GM12875 (cell line): ENCODE results near the gene EMILIN2.

Source experiments
- H3K4me3 ChIP-seq: one replicate; pipeline ENCODE4 v1.5.1; 2011; ENCODE audit warnings: low read depth, low read length, control low read depth
- TF ChIP-seq, protein P1 (sequence below): IDR thresholded peaks from 2 replicates; pipeline ENCODE4 v1.5.1; 2011; ENCODE audit warnings: low read depth, mild to moderate bottlenecking, control low read depth, inconsistent platforms, low read length, moderate library complexity, borderline replicate concordance; ENCODE audit not compliant: insufficient read depth

Gene EMILIN2

DNA sequence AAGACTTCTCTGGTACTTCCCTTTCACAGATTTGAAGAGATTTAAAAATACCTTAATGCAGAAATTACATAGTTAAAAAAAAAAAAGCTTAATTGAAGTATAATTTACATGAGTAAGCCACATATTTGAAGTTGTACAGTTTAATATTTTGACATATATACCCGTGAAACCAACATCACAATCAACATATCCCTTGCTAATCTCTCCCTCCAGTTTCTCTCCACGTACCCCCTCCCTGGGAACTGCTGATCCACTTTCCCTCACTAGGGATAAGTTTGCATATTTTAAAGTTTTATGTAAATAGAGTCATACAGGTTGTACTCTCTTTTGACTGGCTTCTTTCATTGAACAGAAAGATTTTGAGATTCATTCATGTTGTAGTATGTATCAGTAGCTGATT lies 22.4 kb downstream of the EMILIN2 start:
- TF ChIP-seq, protein P1, sequence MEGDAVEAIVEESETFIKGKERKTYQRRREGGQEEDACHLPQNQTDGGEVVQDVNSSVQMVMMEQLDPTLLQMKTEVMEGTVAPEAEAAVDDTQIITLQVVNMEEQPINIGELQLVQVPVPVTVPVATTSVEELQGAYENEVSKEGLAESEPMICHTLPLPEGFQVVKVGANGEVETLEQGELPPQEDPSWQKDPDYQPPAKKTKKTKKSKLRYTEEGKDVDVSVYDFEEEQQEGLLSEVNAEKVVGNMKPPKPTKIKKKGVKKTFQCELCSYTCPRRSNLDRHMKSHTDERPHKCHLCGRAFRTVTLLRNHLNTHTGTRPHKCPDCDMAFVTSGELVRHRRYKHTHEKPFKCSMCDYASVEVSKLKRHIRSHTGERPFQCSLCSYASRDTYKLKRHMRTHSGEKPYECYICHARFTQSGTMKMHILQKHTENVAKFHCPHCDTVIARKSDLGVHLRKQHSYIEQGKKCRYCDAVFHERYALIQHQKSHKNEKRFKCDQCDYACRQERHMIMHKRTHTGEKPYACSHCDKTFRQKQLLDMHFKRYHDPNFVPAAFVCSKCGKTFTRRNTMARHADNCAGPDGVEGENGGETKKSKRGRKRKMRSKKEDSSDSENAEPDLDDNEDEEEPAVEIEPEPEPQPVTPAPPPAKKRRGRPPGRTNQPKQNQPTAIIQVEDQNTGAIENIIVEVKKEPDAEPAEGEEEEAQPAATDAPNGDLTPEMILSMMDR = no peak
- H3K4me3 ChIP-seq = no peak overlapping the region

DNA sequence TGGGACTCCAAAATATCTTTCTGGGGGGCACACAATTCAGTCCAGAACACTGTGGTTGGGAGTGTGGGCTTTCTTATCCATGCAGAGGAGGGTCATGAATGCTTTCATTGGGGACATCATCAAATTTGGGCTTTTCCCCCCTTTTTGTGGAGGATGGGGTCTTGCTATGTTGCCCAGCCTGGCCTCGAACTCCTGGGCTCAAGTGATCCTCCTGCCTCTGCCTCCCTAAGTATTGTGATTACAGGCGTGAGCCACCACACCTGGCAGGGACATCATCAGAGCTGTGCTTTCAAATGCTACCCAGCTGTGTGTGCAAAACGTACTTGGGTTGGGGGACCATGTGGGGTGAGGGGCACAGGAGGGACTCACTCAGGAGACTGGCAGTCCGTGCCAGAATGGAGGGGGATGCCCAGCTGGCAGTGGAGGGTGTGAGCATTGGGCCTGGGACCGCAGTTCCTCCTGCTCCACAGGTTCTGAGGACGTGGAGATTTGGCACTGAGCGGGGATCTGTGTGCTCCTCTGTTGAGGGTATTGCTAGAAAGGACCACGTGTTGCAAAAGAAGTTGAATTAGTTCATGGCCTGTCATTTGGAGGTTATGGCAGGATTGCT lies 24.4 kb downstream of the EMILIN2 start:
- H3K4me3 ChIP-seq = no peak overlapping the region
- TF ChIP-seq, protein P1 = no peak

DNA sequence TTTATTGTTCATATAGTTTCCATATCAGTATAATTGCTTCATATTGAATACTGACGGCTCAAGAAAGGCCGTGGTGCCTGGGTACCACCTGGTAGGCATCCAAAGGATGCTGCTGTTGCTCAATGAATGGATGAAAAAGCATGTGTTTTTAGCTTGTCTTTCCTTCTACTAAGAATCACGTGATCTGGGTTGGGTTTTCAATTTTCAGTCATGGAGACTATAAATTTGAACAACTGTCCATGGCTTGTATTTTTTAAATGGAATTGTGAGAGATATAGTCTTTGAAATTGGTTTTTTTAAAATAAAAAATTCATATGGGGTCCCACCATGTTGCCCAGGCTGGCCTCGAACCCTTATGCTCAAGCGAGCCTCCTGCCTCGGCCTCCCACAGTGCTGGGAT lies 25.3 kb downstream of the EMILIN2 start:
- H3K4me3 ChIP-seq = no peak overlapping the region
- TF ChIP-seq, protein P1 = no peak

DNA sequence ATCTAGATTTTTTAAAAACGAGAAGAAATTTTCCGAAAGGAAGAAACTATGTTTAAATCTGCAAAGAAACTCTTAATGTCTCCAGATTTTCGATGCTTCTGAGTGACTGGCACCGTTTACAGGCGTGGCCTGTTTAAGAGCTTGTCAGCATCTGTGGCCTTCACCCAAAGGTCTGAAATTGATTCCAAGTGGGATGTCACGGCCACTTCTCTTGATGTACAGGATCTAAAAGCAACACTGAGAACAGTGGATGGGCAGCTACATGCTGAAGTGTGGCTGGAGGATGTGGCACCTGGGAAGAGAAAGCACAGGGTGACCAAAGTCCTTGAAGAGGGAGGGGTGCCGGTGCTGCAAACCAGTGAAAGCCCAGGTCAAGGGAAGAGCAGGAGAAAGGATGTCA lies 28.0 kb downstream of the EMILIN2 start:
- H3K4me3 ChIP-seq = no peak overlapping the region
- TF ChIP-seq, protein P1 = no peak

DNA sequence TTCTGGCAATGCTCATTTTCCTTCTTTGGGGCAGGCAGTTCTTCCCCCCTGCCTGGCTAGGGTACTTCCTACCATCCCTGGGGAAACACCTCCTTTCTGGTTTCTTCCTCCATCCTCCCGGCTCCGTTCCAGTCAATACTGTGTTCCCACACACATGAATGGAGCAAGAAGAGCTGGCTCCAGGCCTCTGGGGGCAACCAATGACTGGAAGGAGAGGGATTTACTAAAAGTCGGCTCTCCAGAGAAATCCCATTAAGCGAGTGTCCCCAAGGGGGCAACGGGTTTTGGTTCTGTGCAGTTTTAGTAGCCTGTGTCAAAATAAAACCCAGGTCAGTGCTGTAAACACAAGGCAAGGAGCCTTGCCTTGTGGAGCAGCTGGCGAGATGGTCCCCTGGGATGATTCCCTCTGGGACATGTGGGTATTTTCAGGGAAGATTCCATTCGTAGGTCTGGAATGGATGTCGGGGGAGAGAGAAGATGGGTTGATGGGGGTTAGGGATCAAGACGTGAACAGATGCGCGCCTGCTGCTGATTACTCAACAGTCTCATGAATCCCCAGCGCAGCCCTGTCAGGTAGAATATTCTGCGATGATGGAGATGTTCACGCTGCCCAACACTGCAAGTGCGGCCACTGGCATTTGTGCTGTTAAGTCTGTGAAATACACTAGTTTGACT lies 32.0 kb downstream of the EMILIN2 start:
- TF ChIP-seq, protein P1 = no peak
- no peak overlapping the region for H3K4me3 ChIP-seq

DNA sequence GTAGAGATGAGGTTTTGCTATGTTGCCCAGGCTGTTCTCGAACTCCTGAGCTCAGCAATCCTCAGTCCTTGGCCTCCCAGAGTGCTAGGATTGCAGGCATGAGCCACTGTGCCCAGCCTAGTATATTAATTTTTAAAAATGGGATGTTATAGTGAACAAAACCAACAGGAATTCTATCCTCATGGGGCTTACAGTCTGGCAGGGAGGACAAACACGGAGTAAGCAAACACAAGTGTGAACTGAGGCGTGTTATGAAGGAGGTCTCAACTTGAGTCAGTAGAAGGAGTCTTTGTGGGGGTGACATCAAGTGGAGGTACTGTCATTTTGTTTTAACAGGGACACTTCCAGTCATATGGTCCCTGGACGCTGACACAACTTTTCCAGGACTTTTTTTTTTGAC lies 33.1 kb downstream of the EMILIN2 start:
- TF ChIP-seq, protein P1 = no peak

DNA sequence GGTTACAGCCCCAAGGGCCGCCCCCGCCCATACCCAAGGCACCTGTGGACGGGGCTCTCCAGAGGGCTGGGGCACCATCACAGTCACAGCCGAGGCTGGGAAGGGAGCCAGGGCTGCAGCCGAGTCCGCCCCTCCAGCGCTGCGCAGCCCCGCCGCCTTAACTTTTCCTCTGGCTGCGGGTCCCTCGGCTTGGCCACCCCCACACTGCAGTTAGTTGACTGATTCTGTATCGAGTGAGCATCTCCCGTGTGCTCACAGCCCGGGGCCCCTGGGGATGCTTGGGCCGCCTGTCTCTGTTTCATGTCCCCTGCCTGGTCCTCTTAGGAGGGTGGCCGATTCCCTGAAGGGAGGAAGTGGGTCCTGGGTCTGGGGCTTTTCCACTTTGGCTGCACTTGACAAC lies 33.7 kb downstream of the EMILIN2 start:
- no peak overlapping the region for H3K4me3 ChIP-seq
- TF ChIP-seq, protein P1 = no peak

More for the DNA sequence above, 33.1 kb downstream of the EMILIN2 start:
- H3K4me3 ChIP-seq = no peak overlapping the region
